B cell (primary cell): ENCODE data around the gene S100PBP.
"Not testable (repeated sequence)": the region's sequence is repeated elsewhere in the genome, so short reads cannot be mapped to it uniquely, and the experiment has no call there.

Experiments used
- CTCF ChIP-seq: fragments of 200-600 bp; IDR thresholded peaks from one replicate; pipeline ENCODE4 v1.8.0; 2022; ENCODE audit warnings: antibody characterized with exemption, mild to moderate bottlenecking
- EZH2 ChIP-seq: IDR thresholded peaks from 2 replicates; pipeline ENCODE4 v1.6.1; 2012; ENCODE audit warnings: borderline replicate concordance, low read depth, mild to moderate bottlenecking, moderate library complexity, low read length; ENCODE audit not compliant: insufficient read depth, poor library complexity, severe bottlenecking

- not testable (repeated sequence) for TF ChIP-seq CTCF, EZH2
These were observed 21.7 kb upstream of the S100PBP start for GRCh38 chr1:32795763-32796162.
